H1 (cell line): ENCODE results near the gene PDE4B. TPM values are rescaled to one million over a fixed set of nuclear protein-coding genes. Genes with fewer than 3 reads are reported as not detected.

Experiments used
- CTCF ChIA-PET: fragments of 300-600 bp; sonication (Branson Sonifier 250); formaldehyde crosslinking; loops from one replicate; lab custom pipeline; 2021; ENCODE audit not compliant: partially characterized antibody; lab: Charles Lee
- POLR2A ChIA-PET: fragments of 300-600 bp; sonication (Branson Sonifier 250); formaldehyde crosslinking; loops from one replicate; lab custom pipeline; 2021; ENCODE audit warnings: inconsistent platforms; ENCODE audit not compliant: partially characterized antibody; lab: Charles Lee
- DNase-seq, 2 experiments: peaks; one replicate each; pipeline versions ENCODE4 v3.0.0 to v3.0.0-alpha.2; 2010 to 2022; ENCODE audit warnings: low spot score in 2 of 2, low read depth in 1 of 2, mixed read lengths in 1 of 2
- FAIRE-seq: peaks from 2 replicates; lab custom pipeline; 2011; peaks lifted over from hg19 to GRCh38; lab: Jason Lieb, UNC
- H2AFZ ChIP-seq: 2 replicates; pipeline ENCODE4 v1.8.1; 2012; ENCODE audit warnings: low read length, inconsistent platforms
- H2AK5ac ChIP-seq: 2 replicates; pipeline ENCODE4 v1.6.1; 2013; ENCODE audit warnings: low read depth, low read length
- H2BK120ac ChIP-seq: replicated peaks from 2 replicates; pipeline ENCODE3; 2013; ENCODE audit warnings: low read depth, low read length, inconsistent platforms
- H2BK12ac ChIP-seq: 2 replicates; pipeline ENCODE4 v1.6.1; 2013; ENCODE audit warnings: low read depth, low read length
- H2BK15ac ChIP-seq: 2 replicates; pipeline ENCODE4 v1.6.1; 2013; ENCODE audit warnings: low read length
- H2BK20ac ChIP-seq: 2 replicates; pipeline ENCODE4 v1.6.1; 2013; ENCODE audit warnings: low read length
- H2BK5ac ChIP-seq: 2 replicates; pipeline ENCODE4 v1.6.1; 2013; ENCODE audit warnings: low read depth, low read length
- H3K14ac ChIP-seq: 2 replicates; pipeline ENCODE4 v1.6.1; 2013; ENCODE audit warnings: inconsistent platforms; ENCODE audit not compliant: insufficient read length
- H3K18ac ChIP-seq: 2 replicates; pipeline ENCODE4 v1.6.1; 2013; ENCODE audit warnings: low read length; ENCODE audit errors: extremely low read depth
- H3K23ac ChIP-seq: 2 replicates; pipeline ENCODE4 v1.6.1; 2013; ENCODE audit warnings: inconsistent platforms; ENCODE audit not compliant: insufficient read length
- H3K23me2 ChIP-seq: 2 replicates; pipeline ENCODE4 v1.6.1; 2013; ENCODE audit warnings: low read depth, low read length
- H3K27ac ChIP-seq: 2 replicates; pipeline ENCODE4 v1.6.1; 2011; ENCODE audit warnings: low read depth, low read length, inconsistent platforms
- H3K27me3 ChIP-seq, 4 experiments: replicated peaks in 1 of 4; 1 replicate in 1 of 4; 2 replicates in 3 of 4; pipeline versions ENCODE4 v1.6.1 to v1.8.1; 2011 to 2013; ENCODE audit warnings: low read length in 3 of 4, mild to moderate bottlenecking in 3 of 4, inconsistent platforms in 2 of 4, mixed read lengths in 2 of 4, moderate library complexity in 1 of 4; ENCODE audit not compliant: control insufficient read depth in 3 of 4, insufficient read depth in 3 of 4; ENCODE audit errors: extremely low read depth in 1 of 4
- H3K36me3 ChIP-seq, 4 experiments: 2 replicates each; pipeline versions ENCODE4 v1.6.1 to v1.8.1; 2011 to 2013; ENCODE audit warnings: mild to moderate bottlenecking in 4 of 4, low read length in 3 of 4, moderate library complexity in 2 of 4, control low read depth in 1 of 4, inconsistent platforms in 1 of 4; ENCODE audit not compliant: insufficient read depth in 4 of 4, control insufficient read depth in 2 of 4
- H3K4ac ChIP-seq: replicated peaks from 2 replicates; pipeline ENCODE3; 2013; ENCODE audit warnings: low read length, low read depth, mixed read lengths, inconsistent platforms; ENCODE audit not compliant: insufficient read length
- H3K4me1 ChIP-seq, 4 experiments: replicated peaks in 1 of 4; 1 replicate in 1 of 4; 2 replicates in 3 of 4; pipeline versions ENCODE4 v1.6.1 to v1.8.1; 2011 to 2013; ENCODE audit warnings: low read length in 3 of 4, inconsistent platforms in 2 of 4, mixed read lengths in 1 of 4; ENCODE audit not compliant: insufficient read depth in 4 of 4, control insufficient read depth in 3 of 4
- H3K4me2 ChIP-seq, 2 experiments: 2 replicates each; pipeline versions ENCODE4 v1.6.1 to v1.8.1; 2011 to 2013; ENCODE audit warnings: low read depth in 2 of 2, low read length in 2 of 2, control low read depth in 1 of 2, inconsistent platforms in 1 of 2, mild to moderate bottlenecking in 1 of 2; ENCODE audit not compliant: insufficient read depth in 1 of 2
- H3K4me3 ChIP-seq, 4 experiments: fragments of 200-600, 300-600 bp in 1 of 4; sonication (generic), shearing (Covaris generic), sonication (Bioruptor Twin) in 1 of 4; 2 replicates each; pipeline versions ENCODE4 v1.5.1 to v1.8.1; 2011 to 2016; ENCODE audit warnings: low read length in 4 of 4, low read depth in 3 of 4, control low read depth in 2 of 4, inconsistent platforms in 2 of 4, mild to moderate bottlenecking in 2 of 4, mixed read lengths in 1 of 4, moderate library complexity in 1 of 4; ENCODE audit not compliant: insufficient read depth in 2 of 4; ENCODE audit errors: extremely low read depth in 1 of 4
- H3K56ac ChIP-seq: replicated peaks from 2 replicates; pipeline ENCODE3; 2013; ENCODE audit warnings: low read depth, mild to moderate bottlenecking, mixed read lengths, low read length, inconsistent platforms; ENCODE audit not compliant: insufficient read length
- H3K79me1 ChIP-seq: 2 replicates; pipeline ENCODE4 v1.6.1; 2013; ENCODE audit warnings: low read depth, low read length, control low read depth
- H3K79me2 ChIP-seq, 2 experiments: 2 replicates each; pipeline versions ENCODE4 v1.6.1 to v1.8.1; 2012 to 2013; ENCODE audit warnings: low read length in 2 of 2, mild to moderate bottlenecking in 2 of 2, inconsistent platforms in 1 of 2; ENCODE audit not compliant: insufficient read depth in 2 of 2, control insufficient read depth in 1 of 2
- H3K9ac ChIP-seq, 4 experiments: replicated peaks in 1 of 4; 1 replicate in 1 of 4; 2 replicates in 3 of 4; pipeline versions ENCODE4 v1.6.1 to v1.8.1; 2011 to 2013; ENCODE audit warnings: low read depth in 3 of 4, low read length in 3 of 4, control low read depth in 2 of 4, mild to moderate bottlenecking in 2 of 4, moderate library complexity in 2 of 4, inconsistent platforms in 1 of 4; ENCODE audit errors: extremely low read depth in 1 of 4
- H3K9me3 ChIP-seq, 2 experiments: 2 replicates each; pipeline versions ENCODE4 v1.6.1 to v1.8.1; 2012 to 2013; ENCODE audit warnings: mild to moderate bottlenecking in 2 of 2, moderate library complexity in 2 of 2, control low read depth in 1 of 2, inconsistent platforms in 1 of 2, low read depth in 1 of 2, low read length in 1 of 2, mixed read lengths in 1 of 2; ENCODE audit not compliant: insufficient read depth in 2 of 2
- H4K20me1 ChIP-seq, 2 experiments: replicated peaks in 1 of 2; 2 replicates each; pipeline versions ENCODE3 to v1.8.1; 2011 to 2013; ENCODE audit warnings: inconsistent platforms in 2 of 2, low read length in 2 of 2, mild to moderate bottlenecking in 1 of 2; ENCODE audit not compliant: insufficient read depth in 2 of 2, control insufficient read depth in 1 of 2
- H4K5ac ChIP-seq: 2 replicates; pipeline ENCODE4 v1.6.1; 2013; ENCODE audit warnings: low read length, low read depth, mixed read lengths, inconsistent platforms; ENCODE audit not compliant: insufficient read length
- H4K8ac ChIP-seq: 2 replicates; pipeline ENCODE4 v1.8.0; 2013; ENCODE audit warnings: mild to moderate bottlenecking, moderate library complexity, low read length, inconsistent platforms; ENCODE audit not compliant: insufficient read depth; ENCODE audit errors: extremely low read depth
- H4K91ac ChIP-seq: replicated peaks from 2 replicates; pipeline ENCODE3; 2013; ENCODE audit warnings: low read length, mixed read lengths, inconsistent platforms; ENCODE audit not compliant: insufficient read length
- CEBPB ChIP-seq: IDR thresholded peaks from 2 replicates; pipeline ENCODE4 v1.6.1; 2012; ENCODE audit warnings: low read depth, low read length
- CREB1 ChIP-seq: IDR thresholded peaks from 2 replicates; pipeline ENCODE4 v1.6.1; 2012; ENCODE audit warnings: inconsistent platforms
- NRF1 ChIP-seq: IDR thresholded peaks from 2 replicates; pipeline ENCODE4 v1.6.1; 2011; ENCODE audit warnings: mild to moderate bottlenecking, low read depth, low read length, improper control_type of control experiment
- POLR2AphosphoS5 ChIP-seq: IDR thresholded peaks from 2 replicates; pipeline ENCODE4 v1.6.1; 2011; ENCODE audit warnings: low read depth, low read length
- RNF2 ChIP-seq: fragments of 200-900, 300-1000 bp; sonication (generic); IDR thresholded peaks from 2 replicates; pipeline ENCODE4 v1.7.1; 2016; ENCODE audit warnings: borderline replicate concordance, low read depth, mild to moderate bottlenecking, antibody characterized with exemption, low read length; ENCODE audit not compliant: poor library complexity, severe bottlenecking; ENCODE audit errors: missing control alignments
- TCF12 ChIP-seq: IDR thresholded peaks from 2 replicates; pipeline ENCODE4 v1.6.1; 2011; ENCODE audit warnings: low read depth, mild to moderate bottlenecking, low read length
- WGBS, 2 experiments: shearing (Covaris generic) in 1 of 2; methylation state at CpG; one replicate each; pipeline versions ENCODE4 v1.1.6 to v1.1.7; 2013 to 2015; ENCODE audit warnings: low lambda C conversion rate in 2 of 2, mixed read lengths in 2 of 2, inconsistent platforms in 1 of 2, low coverage in 1 of 2, missing lambda C conversion rate in 1 of 2; ENCODE audit not compliant: insufficient replicate concordance in 2 of 2, insufficient coverage in 1 of 2, insufficient read length in 1 of 2; ENCODE audit errors: extremely low coverage in 1 of 2, missing lambda C conversion rate in 1 of 2; 5-methylcytosine and 5-hydroxymethylcytosine counted together
- polyA plus RNA-seq, 7 experiments: library from polyadenylated mRNA; depleted of rRNA in 3 of 7; stranded (reverse) in 5 of 7; unstranded in 2 of 7; fragments of >200 nt in 5 of 7; fragments of 200-250 nt in 2 of 7; gene quantifications; 1 replicate in 5 of 7; 2 replicates in 1 of 7; 4 replicates in 1 of 7; pipeline versions ENCODE4 v1.2.1 to v1.2.3, GENCODE V29; 2011 to 2013; ENCODE audit warnings: missing spikeins in 2 of 7, mixed read lengths in 2 of 7
- total RNA-seq: library from RNA; stranded (reverse); fragmentation: NEBNext Ultra II Directional; extraction: Animal tissue kit (Norgen Biotek cat#: 25700); gene quantifications from 2 replicates; pipeline ENCODE4 v1.2.1, GENCODE V29; 2021

The PDE4B gene
- total and polyA plus RNA-seq, 2 of the 8 experiments (the other 6 are each of a cell fraction or from before 2014, with no cell fraction given), result 5.0 to 15.1 TPM

GRCh38 chr1:66282343-66282852 is 489.7 kb downstream of the PDE4B start:
- Histone ChIP-seq H4K8ac (no peak overlapping the region), H3K23ac (no peak overlapping the region), H2BK5ac (no peak overlapping the region), H3K56ac (no peak overlapping the region), H3K9me3 (no peaks in the 10 kb centered on the region), H3K18ac (no peak overlapping the region), H3K23me2 (peaks cover 2% of the 10 kb centered on the region; the same call in 1 of the 2 replicates), H3K79me2 (no peaks in the 10 kb centered on the region), H4K20me1 (no peaks in the 10 kb centered on the region), H2BK120ac (no peak overlapping the region), H3K14ac (no peak overlapping the region), H2BK20ac (no peak overlapping the region), H2AK5ac (no peak overlapping the region), H3K4me2 (no peak overlapping the region), H3K9ac (no peak overlapping the region), H4K91ac (no peak overlapping the region), H2BK15ac (no peak overlapping the region), H3K36me3 (no peaks in the 10 kb centered on the region), H3K27me3 (no peaks in the 10 kb centered on the region), H2AFZ (no peak overlapping the region), H3K79me1 (no peaks in the 10 kb centered on the region), H3K4me1 (peaks cover 2 to 3% (median 3%) of the 10 kb centered on the region in 4 experiments; a peak in 3 of 7 replicates), H3K4me3 (no peak overlapping the region), H4K5ac (no peak overlapping the region), H2BK12ac (no peak overlapping the region), H3K4ac (no peak overlapping the region), H3K27ac (no peak overlapping the region)
- FAIRE-seq (no peak), DNase-seq (no peak)
- WGBS, 2 experiments, result 79% methylated on average over 2 of the region's 2 CpGs; no CpG with 5 or more reads in 1 of the 2 experiments
- CTCF ChIA-PET, result interaction anchor here (0.6 to 1.1 kb wide), 6 partner anchors 9 to 483 kb away, joined by 3 to 4 read pairs (median 3); no protein-coding TSS in a partner anchor
- TF ChIP-seq TCF12 (no peak), RNF2 (no peak), NRF1 (no peak), POLR2AphosphoS5 (no peak), CEBPB (no peak), CREB1 (no peak)
- POLR2A ChIA-PET, result no interaction called here
